Measurements from ENCODE around the gene KCNG2.

The KCNG2 gene

DNA sequence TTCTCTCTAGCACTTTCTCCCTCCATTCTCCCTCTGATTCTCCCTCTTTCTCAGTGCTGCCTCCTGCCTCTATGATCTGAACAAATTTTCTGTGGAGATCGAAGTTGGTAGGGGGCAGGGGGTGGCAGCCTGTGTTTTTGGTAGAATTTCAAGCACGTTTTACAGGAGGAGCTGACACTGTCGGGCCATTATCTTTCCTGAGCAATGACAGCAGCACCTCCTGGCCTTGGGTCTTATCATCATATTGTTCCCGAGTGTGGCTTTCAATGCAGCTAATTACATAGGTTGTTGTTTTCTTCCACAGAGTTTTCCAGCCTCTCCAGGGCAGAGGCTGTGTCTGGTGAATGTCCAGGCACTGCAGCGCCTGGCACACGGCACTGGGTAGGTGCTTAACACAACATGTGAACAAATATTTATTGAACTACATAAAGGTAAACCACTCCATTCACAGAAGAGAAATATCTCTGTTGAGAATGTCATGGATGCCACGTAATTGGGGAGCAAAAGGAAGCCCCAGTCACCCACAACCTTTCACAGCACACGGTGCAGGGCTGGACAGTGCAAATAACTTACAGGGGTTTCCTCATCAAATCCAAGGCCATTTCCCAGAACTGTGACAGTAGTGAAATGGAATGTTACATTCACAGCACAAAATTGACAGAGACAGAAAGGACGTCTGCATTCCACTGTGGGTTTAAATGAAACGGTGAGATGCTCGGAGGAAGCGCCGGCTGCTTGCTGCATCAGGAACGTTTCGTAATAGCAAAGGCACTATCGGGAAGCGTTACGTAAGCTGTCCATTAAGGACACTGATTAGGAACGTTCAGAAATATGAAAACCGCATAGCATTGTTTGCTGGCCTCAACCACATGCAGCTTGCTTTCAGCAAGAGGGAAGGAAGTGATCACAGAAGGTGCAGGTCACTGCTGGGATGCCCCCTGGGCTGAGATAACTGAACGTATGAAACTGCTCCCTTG, 6.5 kb upstream of the KCNG2 start:
- Histone ChIP-seq H3K9me3 (ENCODE audit: control insufficient read depth, low read length) (no peaks in the 10 kb centered on the region), H3K27ac (ENCODE audit: insufficient read depth, low read length, poor library complexity, severe bottlenecking) (no peak overlapping the region), H3K4me1 (ENCODE audit: control insufficient read depth, insufficient read depth, low read length, poor library complexity, severe bottlenecking) (no peaks in the 10 kb centered on the region), H3K4me3 (ENCODE audit: insufficient read depth, low read depth, low read length, poor library complexity, severe bottlenecking) (no peak overlapping the region), H3K27me3 (replicated peaks; ENCODE audit: control insufficient read depth, insufficient read depth, low read length, poor library complexity, severe bottlenecking) (no peaks in the 10 kb centered on the region), H3K36me3 (ENCODE audit: control insufficient read depth, insufficient read depth, low read length) (no peaks in the 10 kb centered on the region)
- DNase-seq: no peak

DNA sequence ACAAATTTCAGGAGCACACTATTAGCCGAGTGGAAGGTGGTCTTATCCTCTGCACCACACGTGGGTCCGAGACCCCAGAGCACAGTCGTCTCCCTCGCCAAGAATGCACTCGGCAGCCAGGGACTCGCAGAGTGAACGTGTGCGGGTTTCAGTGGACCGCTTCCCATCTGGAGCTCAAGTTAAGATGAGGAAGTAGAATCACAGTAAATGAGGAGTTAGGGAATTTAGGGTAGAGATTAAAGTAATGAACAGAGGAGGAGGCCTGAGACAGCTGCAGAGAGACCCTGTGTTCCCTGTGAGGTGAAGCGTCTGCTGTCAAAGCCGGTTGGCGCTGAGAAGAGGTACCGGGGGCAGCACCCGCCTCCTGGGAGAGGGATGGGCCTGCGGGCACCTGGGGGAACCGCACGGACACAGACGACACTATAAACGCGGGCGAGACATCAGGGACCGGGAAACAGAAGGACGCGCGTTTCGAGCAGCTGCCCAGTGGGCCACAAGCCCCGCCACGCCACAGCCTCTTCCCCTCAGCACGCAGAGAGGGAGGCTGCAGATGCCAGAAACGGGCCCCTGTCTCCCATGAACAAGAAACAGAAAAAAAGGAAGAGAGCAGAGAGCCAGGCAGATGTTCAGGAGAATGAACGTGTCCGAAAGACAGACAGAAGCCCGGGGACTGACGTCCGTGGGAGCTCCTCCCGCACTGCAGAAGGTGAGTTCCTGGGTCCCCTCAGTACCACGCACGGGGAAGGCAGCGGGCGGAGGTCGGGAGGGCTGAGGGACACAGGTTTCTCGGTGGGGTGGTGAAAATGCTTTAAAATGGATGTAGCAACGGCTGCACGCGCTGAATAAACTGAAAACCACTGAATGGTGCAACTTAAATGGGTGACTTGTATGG, 5.4 kb upstream of the KCNG2 start:
- no peaks in the 10 kb centered on the region for H3K4me1 ChIP-seq (ENCODE audit: control insufficient read depth, insufficient read depth, low read length, poor library complexity, severe bottlenecking)
- H3K9me3 ChIP-seq (ENCODE audit: control insufficient read depth, low read length): no peaks in the 10 kb centered on the region
- H3K4me3 ChIP-seq (ENCODE audit: insufficient read depth, low read depth, low read length, poor library complexity, severe bottlenecking): no peak overlapping the region
- H3K27ac ChIP-seq (ENCODE audit: insufficient read depth, low read length, poor library complexity, severe bottlenecking): no peak overlapping the region
- no peaks in the 10 kb centered on the region for H3K27me3 ChIP-seq (replicated peaks; ENCODE audit: control insufficient read depth, insufficient read depth, low read length, poor library complexity, severe bottlenecking)
- no peaks in the 10 kb centered on the region for H3K36me3 ChIP-seq (ENCODE audit: control insufficient read depth, insufficient read depth, low read length)
- no peak for DNase-seq

DNA sequence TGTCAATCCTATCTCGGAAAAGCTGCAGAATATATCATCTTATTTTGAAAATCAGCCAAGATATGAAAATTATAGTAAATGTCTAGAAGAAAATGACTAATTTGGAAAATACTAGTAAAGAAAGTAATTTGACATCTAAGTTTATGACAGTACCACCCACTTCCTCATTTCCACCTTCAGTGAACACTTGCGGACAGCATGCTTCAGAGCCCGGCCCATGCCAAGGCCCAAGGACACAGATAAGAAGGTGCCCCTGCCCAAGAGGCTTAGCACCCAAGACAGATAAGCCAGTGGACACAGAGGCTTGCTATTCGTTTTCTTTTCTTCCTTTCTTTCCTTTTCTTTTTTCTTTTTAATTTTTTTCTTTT, 4.8 kb upstream of the KCNG2 start:
- Histone ChIP-seq H3K27me3 (replicated peaks; ENCODE audit: control insufficient read depth, insufficient read depth, low read length, poor library complexity, severe bottlenecking) (no peaks in the 10 kb centered on the region), H3K27ac (ENCODE audit: insufficient read depth, low read length, poor library complexity, severe bottlenecking) (no peak overlapping the region), H3K9me3 (ENCODE audit: control insufficient read depth, low read length) (no peaks in the 10 kb centered on the region), H3K4me3 (ENCODE audit: insufficient read depth, low read depth, low read length, poor library complexity, severe bottlenecking) (no peak overlapping the region), H3K36me3 (ENCODE audit: control insufficient read depth, insufficient read depth, low read length) (no peaks in the 10 kb centered on the region), H3K4me1 (ENCODE audit: control insufficient read depth, insufficient read depth, low read length, poor library complexity, severe bottlenecking) (no peaks in the 10 kb centered on the region)
- no peak for DNase-seq

DNA sequence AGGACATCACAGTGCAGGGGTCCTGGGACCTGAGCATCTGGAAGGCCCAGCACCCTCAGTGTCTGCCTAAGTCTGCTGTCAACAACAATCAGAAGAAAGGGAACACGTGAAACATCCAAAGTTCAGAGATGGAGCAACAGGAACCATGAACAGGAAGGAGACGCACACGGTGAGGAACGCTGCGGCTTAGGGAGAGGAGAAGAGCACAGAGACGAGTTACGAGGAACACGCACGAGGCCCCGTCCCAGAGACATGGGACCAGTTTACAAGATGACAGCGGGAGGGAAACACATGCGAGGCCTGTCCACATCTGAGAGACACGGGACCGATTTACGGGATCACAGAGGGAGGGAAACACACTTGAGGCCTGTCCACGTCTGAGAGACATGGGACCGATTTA, 2.9 kb upstream of the KCNG2 start:
- H3K36me3 ChIP-seq (ENCODE audit: control insufficient read depth, insufficient read depth, low read length): no peaks in the 10 kb centered on the region
- H3K27me3 ChIP-seq (replicated peaks; ENCODE audit: control insufficient read depth, insufficient read depth, low read length, poor library complexity, severe bottlenecking): peaks cover 15% of the 10 kb centered on the region
- no peaks in the 10 kb centered on the region for H3K9me3 ChIP-seq (ENCODE audit: control insufficient read depth, low read length)
- no peak overlapping the region for H3K27ac ChIP-seq (ENCODE audit: insufficient read depth, low read length, poor library complexity, severe bottlenecking)
- no peak overlapping the region for H3K4me3 ChIP-seq (ENCODE audit: insufficient read depth, low read depth, low read length, poor library complexity, severe bottlenecking)
- peaks cover 7% of the 10 kb centered on the region for H3K4me1 ChIP-seq (ENCODE audit: control insufficient read depth, insufficient read depth, low read length, poor library complexity, severe bottlenecking)
- no peak for DNase-seq

DNA sequence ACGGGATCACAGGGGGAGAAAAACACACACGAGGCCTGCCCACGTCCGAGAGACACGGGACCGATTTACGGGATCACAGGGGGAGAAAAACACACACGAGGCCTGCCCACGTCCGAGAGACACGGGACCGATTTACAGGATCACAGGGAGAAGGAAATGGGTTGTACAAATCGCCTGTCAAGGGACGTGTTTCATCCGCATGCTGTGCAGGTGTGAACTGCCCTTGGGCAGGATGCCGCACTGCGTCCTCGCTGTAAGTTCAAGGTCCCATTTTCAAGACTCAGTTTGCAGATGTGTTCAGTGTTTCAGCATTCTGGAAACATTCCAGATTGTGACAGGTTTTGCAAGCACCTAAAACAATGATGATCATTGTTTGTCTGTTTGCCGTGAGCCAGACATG, 2.3 kb upstream of the KCNG2 start:
- Histone ChIP-seq H3K4me1 (ENCODE audit: control insufficient read depth, insufficient read depth, low read length, poor library complexity, severe bottlenecking) (peaks cover 7% of the 10 kb centered on the region), H3K27me3 (replicated peaks; ENCODE audit: control insufficient read depth, insufficient read depth, low read length, poor library complexity, severe bottlenecking) (peaks cover 15% of the 10 kb centered on the region), H3K36me3 (ENCODE audit: control insufficient read depth, insufficient read depth, low read length) (no peaks in the 10 kb centered on the region), H3K4me3 (ENCODE audit: insufficient read depth, low read depth, low read length, poor library complexity, severe bottlenecking) (no peak overlapping the region), H3K9me3 (ENCODE audit: control insufficient read depth, low read length) (no peaks in the 10 kb centered on the region), H3K27ac (ENCODE audit: insufficient read depth, low read length, poor library complexity, severe bottlenecking) (no peak overlapping the region)
- DNase-seq: no peak

DNA sequence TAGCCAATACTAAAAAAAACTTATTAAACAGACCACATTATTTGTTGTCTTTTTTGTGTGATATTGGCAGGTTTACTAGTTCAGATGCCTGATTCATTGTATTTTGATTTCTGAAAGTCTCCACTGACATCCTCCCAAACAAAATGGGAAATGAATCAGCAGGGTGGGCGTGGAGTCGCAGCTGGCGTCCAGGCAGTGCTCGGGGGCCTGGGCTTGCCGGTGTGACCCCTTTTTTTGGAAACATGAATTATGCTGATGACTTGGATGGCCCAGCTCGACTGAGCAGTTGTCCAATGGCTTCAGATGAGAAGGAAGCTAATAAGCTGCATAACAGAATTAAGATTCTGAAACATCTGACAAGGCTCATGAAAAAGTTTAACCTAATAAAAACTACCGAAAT, 1.7 kb upstream of the KCNG2 start:
- Histone ChIP-seq H3K9me3 (ENCODE audit: control insufficient read depth, low read length) (no peaks in the 10 kb centered on the region), H3K4me3 (ENCODE audit: insufficient read depth, low read depth, low read length, poor library complexity, severe bottlenecking) (no peak overlapping the region), H3K4me1 (ENCODE audit: control insufficient read depth, insufficient read depth, low read length, poor library complexity, severe bottlenecking) (peaks cover 7% of the 10 kb centered on the region), H3K27ac (ENCODE audit: insufficient read depth, low read length, poor library complexity, severe bottlenecking) (no peak overlapping the region), H3K36me3 (ENCODE audit: control insufficient read depth, insufficient read depth, low read length) (no peaks in the 10 kb centered on the region), H3K27me3 (replicated peaks; ENCODE audit: control insufficient read depth, insufficient read depth, low read length, poor library complexity, severe bottlenecking) (peaks cover 15% of the 10 kb centered on the region)
- DNase-seq: no peak

DNA sequence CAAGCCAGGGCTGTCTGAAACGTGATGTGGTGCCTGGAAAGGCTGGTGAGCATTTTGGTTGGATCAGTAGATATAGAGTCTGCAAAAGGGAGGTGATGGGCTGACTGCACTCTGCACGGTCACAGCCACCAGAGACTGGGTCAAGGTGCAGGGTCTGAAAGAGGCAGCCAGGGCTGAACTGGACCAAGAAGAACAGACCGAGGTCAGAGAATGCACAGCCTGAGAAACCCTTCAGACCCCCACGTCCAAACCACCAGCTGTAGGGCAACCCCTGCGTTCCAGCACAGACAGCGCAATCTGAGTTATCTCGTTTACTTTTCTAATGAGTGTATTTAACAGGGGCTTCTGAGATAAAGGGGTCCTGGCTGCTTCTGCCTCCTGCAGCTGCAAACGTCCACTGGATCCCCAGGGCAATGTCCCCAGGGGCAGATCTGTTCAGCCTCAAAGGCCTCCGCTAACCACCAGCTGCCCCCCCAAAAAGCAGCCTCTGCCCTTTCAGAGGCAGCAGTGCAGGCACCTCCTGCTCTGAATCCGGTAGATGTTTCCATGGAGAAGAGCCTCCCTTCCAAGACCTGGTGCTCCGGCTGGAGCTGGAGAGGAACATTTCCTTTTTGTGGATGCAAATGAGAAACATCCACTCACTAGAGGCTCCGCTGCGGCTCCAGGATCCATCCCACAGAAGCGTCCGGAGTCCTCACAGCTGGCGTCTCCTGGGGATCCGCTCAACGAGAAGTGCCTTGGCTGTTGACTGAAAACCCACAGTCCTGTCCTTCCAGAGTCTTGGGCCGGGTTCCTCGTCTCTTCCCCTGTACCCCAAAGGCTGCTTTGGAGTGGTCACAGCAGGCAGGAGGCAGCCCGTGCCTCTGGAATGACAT, 970 bp upstream of the KCNG2 start:
- Histone ChIP-seq H3K27ac (ENCODE audit: insufficient read depth, low read length, poor library complexity, severe bottlenecking) (no peak overlapping the region), H3K4me1 (ENCODE audit: control insufficient read depth, insufficient read depth, low read length, poor library complexity, severe bottlenecking) (peaks cover 7% of the 10 kb centered on the region), H3K36me3 (ENCODE audit: control insufficient read depth, insufficient read depth, low read length) (no peaks in the 10 kb centered on the region), H3K4me3 (ENCODE audit: insufficient read depth, low read depth, low read length, poor library complexity, severe bottlenecking) (no peak overlapping the region), H3K27me3 (replicated peaks; ENCODE audit: control insufficient read depth, insufficient read depth, low read length, poor library complexity, severe bottlenecking) (peaks cover 15% of the 10 kb centered on the region), H3K9me3 (ENCODE audit: control insufficient read depth, low read length) (no peaks in the 10 kb centered on the region)
- no peak for DNase-seq

DNA sequence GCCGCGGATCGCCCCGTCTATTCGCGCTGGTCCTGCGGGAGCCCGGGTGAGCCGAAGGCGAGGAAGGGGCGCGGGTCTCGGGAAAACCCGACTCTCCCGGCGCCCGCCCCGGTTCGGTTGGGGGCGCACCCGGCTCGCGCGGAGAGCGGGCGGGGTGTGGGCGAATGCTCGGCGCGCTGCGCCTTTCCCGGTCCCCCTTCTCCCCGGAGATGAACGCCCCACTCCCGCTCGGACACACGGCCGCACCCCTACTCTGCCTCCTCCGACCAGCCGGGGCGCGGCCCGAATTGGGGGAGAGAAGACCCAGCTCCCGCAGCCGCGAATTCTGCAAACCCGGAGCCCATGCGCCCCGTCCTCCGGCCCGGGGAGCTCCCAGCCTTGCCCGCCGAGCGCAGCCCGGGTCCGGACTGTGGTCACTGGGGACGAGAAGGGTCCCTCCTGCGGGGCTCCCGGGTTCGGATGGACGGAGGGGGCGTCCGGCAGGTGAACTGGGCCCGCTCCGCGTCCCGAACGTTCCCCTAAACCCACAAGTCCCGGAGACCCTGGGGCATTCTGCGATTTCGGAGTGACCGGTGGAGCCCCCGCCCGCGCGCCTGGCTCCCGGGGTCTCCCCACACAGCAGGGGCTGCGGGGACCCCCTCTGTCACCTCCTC, 734 bp downstream of the KCNG2 start:
- peaks cover 15% of the 10 kb centered on the region for H3K27me3 ChIP-seq (replicated peaks; ENCODE audit: control insufficient read depth, insufficient read depth, low read length, poor library complexity, severe bottlenecking)
- no peaks in the 10 kb centered on the region for H3K9me3 ChIP-seq (ENCODE audit: control insufficient read depth, low read length)
- H3K4me1 ChIP-seq (ENCODE audit: control insufficient read depth, insufficient read depth, low read length, poor library complexity, severe bottlenecking): peaks cover 7% of the 10 kb centered on the region
- no peak overlapping the region for H3K27ac ChIP-seq (ENCODE audit: insufficient read depth, low read length, poor library complexity, severe bottlenecking)
- DNase-seq: no peak
- no peak overlapping the region for H3K4me3 ChIP-seq (ENCODE audit: insufficient read depth, low read depth, low read length, poor library complexity, severe bottlenecking)
- H3K36me3 ChIP-seq (ENCODE audit: control insufficient read depth, insufficient read depth, low read length): no peaks in the 10 kb centered on the region

DNA sequence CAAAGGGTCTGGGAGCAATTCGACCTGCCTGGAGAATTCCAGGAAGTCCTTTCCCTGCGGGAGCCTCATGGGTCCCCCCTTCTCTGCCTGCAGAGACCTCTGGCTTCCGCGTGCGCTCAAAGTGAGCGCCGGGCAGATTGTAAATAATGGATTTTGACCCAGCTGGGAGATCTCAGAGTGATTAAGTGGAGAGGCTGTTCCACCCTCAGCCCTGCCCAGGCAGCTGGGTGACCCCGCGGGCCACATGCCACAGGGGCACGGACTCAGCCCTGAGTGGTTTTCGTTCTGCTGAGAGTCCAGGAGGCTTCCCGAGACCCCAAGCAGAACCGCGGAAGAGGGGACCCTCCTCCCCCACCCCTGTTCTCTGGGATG, 1.2 kb downstream of the KCNG2 start:
- DNase-seq: no peak
- Histone ChIP-seq H3K27me3 (replicated peaks; ENCODE audit: control insufficient read depth, insufficient read depth, low read length, poor library complexity, severe bottlenecking) (peaks cover 15% of the 10 kb centered on the region), H3K4me3 (ENCODE audit: insufficient read depth, low read depth, low read length, poor library complexity, severe bottlenecking) (no peak overlapping the region), H3K9me3 (ENCODE audit: control insufficient read depth, low read length) (no peaks in the 10 kb centered on the region), H3K27ac (ENCODE audit: insufficient read depth, low read length, poor library complexity, severe bottlenecking) (no peak overlapping the region), H3K4me1 (ENCODE audit: control insufficient read depth, insufficient read depth, low read length, poor library complexity, severe bottlenecking) (peaks cover 7% of the 10 kb centered on the region), H3K36me3 (ENCODE audit: control insufficient read depth, insufficient read depth, low read length) (no peaks in the 10 kb centered on the region)

All from effector memory CD4-positive, alpha-beta T cell (primary cell).